Uterus (tissue), 2 donors: ENCODE data around the gene CR1L.

Source experiments
- POLR2A ChIP-seq, 2 donors: fragments of 450-650 bp; IDR thresholded peaks; one replicate each; pipeline ENCODE4 v1.6.1; 2016; ENCODE audit warnings: antibody characterized with exemption in 2 of 2, mild to moderate bottlenecking in 1 of 2, moderate library complexity in 1 of 2
- TF ChIP-seq, protein P1 (sequence below), 4 experiments: fragments of 200-600 bp in 2 of 4; fragments of 450-650 bp in 2 of 4; sonication (generic) in 2 of 4; IDR thresholded peaks; one replicate each; pipeline ENCODE4 v1.5.1; 2016 to 2019; ENCODE audit warnings: antibody characterized with exemption in 4 of 4, mild to moderate bottlenecking in 2 of 4, moderate library complexity in 1 of 4

DNA sequence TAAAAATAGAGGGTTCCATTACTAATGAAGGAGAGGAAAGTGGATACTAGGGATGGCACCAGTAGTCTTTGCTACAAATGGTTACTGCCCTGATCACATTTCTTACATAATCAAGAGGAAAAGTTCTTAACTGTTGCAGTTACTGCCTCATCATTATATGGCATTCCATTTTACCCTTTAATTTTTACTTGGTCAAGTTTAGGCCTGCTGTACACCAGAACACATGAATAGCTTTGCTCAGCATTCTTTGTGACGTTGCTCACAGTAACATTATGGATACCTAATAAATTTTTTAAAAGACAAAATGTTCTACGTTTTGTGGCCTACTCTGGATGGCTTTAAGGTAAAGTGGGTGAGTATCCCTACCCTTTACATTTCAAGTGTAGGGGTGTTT, 38.6 kb upstream of the CR1L start:
- TF ChIP-seq, protein P1, sequence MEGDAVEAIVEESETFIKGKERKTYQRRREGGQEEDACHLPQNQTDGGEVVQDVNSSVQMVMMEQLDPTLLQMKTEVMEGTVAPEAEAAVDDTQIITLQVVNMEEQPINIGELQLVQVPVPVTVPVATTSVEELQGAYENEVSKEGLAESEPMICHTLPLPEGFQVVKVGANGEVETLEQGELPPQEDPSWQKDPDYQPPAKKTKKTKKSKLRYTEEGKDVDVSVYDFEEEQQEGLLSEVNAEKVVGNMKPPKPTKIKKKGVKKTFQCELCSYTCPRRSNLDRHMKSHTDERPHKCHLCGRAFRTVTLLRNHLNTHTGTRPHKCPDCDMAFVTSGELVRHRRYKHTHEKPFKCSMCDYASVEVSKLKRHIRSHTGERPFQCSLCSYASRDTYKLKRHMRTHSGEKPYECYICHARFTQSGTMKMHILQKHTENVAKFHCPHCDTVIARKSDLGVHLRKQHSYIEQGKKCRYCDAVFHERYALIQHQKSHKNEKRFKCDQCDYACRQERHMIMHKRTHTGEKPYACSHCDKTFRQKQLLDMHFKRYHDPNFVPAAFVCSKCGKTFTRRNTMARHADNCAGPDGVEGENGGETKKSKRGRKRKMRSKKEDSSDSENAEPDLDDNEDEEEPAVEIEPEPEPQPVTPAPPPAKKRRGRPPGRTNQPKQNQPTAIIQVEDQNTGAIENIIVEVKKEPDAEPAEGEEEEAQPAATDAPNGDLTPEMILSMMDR (IDR thresholded peaks at IDR 0.05) = no peak
- no peak for TF ChIP-seq POLR2A (IDR thresholded peaks at IDR 0.05)
